SK-N-MC (cell line): ENCODE results near the gene MMP17.

Experiments
- EZH2 ChIP-seq: fragments of 200-600 bp; sonication (generic); IDR thresholded peaks from one replicate; pipeline ENCODE4 v1.6.1; 2017; ENCODE audit warnings: antibody characterized with exemption
- FOXP2 ChIP-seq: optimal IDR thresholded peaks from 2 replicates; pipeline ENCODE3; 2011; ENCODE audit warnings: mild to moderate bottlenecking, moderate library complexity; ENCODE audit not compliant: insufficient read depth; ENCODE audit errors: extremely low read length, control extremely low read depth
- POLR2AphosphoS5 ChIP-seq: IDR thresholded peaks from 2 replicates; pipeline ENCODE4 v1.6.1; 2012; ENCODE audit warnings: mild to moderate bottlenecking, low read depth, low read length, borderline replicate concordance

DNA sequence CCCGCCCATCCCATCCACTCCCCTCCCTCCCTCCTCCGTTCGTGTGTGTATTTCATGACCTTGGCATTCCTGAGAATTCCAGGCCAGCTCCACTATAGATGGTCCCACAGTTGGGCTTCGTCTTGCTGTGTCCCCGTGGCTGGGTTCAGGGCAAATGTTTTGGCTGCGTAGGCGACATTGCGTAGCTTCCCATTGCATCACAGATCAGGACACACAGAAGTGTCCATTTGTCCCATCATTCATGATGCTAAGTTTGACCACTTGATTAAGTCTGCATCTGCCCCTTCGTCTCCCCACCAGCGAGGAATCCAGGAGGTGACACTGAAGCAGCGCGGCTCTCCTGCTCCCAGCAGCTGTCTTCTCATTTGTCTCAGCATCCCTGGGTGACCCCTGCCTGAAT lies 38.6 kb upstream of the MMP17 start:
- TF ChIP-seq EZH2: no peak
- TF ChIP-seq FOXP2: no peak
- TF ChIP-seq POLR2AphosphoS5: no peak
